WTC11 (cell line): ENCODE data around the gene TIMM21.

Source experiments
- ETV6 ChIP-seq: sonication (generic); formaldehyde crosslinking; IDR thresholded peaks from 2 replicates; pipeline ENCODE4 v1.8.1; 2022; ENCODE audit warnings: mild to moderate bottlenecking, missing genetic modification reagents
- FOXJ3 ChIP-seq: sonication (generic); formaldehyde crosslinking; IDR thresholded peaks from 2 replicates; pipeline ENCODE4 v1.9.0; 2021; ENCODE audit warnings: missing genetic modification reagents, mild to moderate bottlenecking, borderline replicate concordance
- FOXK1 ChIP-seq: sonication (generic); formaldehyde crosslinking; IDR thresholded peaks from 2 replicates; pipeline ENCODE4 v1.8.0; 2022; ENCODE audit warnings: mild to moderate bottlenecking, moderate library complexity, missing genetic modification reagents
- IRF2 ChIP-seq: sonication (generic); formaldehyde crosslinking; IDR thresholded peaks from 2 replicates; pipeline ENCODE4 v1.8.0; 2022; ENCODE audit warnings: low read depth, missing genetic modification reagents, borderline replicate concordance
- JUN ChIP-seq: sonication (generic); formaldehyde crosslinking; IDR thresholded peaks from 2 replicates; pipeline ENCODE4 v1.8.0; 2023; ENCODE audit warnings: mild to moderate bottlenecking, missing genetic modification reagents
- TCF7 ChIP-seq: sonication (generic); formaldehyde crosslinking; IDR thresholded peaks from 2 replicates; pipeline ENCODE4 v1.8.0; 2022; ENCODE audit warnings: mild to moderate bottlenecking, low read depth, missing genetic modification reagents, moderate library complexity
- ZNF671 ChIP-seq: fragments of 250-450 bp; sonication (Bioruptor Pico); IDR thresholded peaks from 2 replicates; pipeline ENCODE4 v1.8.0; 2021; ENCODE audit warnings: mild to moderate bottlenecking
- TF ChIP-seq, protein P1 (sequence below): fragments of 200-600 bp; IDR thresholded peaks from 2 replicates; pipeline ENCODE4 v1.8.0; 2022; ENCODE audit warnings: antibody characterized with exemption
- TF ChIP-seq, protein P2 (sequence below): sonication (generic); formaldehyde crosslinking; IDR thresholded peaks from 2 replicates; pipeline ENCODE4 v1.8.1; 2023; ENCODE audit warnings: mild to moderate bottlenecking, missing genetic modification reagents
- TF ChIP-seq, protein P3 (sequence below): sonication (generic); formaldehyde crosslinking; IDR thresholded peaks from 2 replicates; pipeline ENCODE4 v1.8.1; 2022; ENCODE audit warnings: low read depth, missing genetic modification reagents, borderline replicate concordance
- TF ChIP-seq, protein P4 (sequence below): sonication (generic); formaldehyde crosslinking; IDR thresholded peaks from 2 replicates; pipeline ENCODE4 v1.8.0; 2022; ENCODE audit warnings: mild to moderate bottlenecking, missing genetic modification reagents
- TF ChIP-seq, protein P5 (sequence below): sonication (generic); formaldehyde crosslinking; IDR thresholded peaks from 2 replicates; pipeline ENCODE4 v1.8.0; 2022; ENCODE audit warnings: mild to moderate bottlenecking, missing genetic modification reagents
- TF ChIP-seq, protein P6 (sequence below): fragments of 250-450 bp; sonication (Bioruptor Pico); IDR thresholded peaks from 2 replicates; pipeline ENCODE4 v1.9.0; 2021; ENCODE audit warnings: moderate library complexity, mild to moderate bottlenecking, inconsistent platforms, borderline replicate concordance

DNA sequence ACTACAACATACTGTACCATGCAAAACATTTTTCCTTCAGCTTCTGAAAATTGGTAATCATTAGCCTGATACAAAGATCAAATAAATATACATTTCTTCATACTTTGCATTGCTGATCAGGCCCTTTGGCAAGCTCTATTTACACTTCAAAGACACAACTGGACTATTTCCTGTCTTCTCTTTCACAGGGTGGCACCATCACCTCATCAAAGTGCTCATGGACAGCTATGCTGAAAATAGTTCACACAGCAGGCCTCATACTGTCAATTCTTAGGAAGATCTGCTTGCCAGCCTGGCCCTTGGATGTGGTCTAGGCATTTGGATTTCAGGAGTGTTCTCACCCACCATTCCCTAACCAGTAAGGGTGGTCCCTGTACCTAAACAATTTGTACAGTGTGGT lies 34.6 kb upstream of the TIMM21 start:
- TF ChIP-seq IRF2 (CRISPR knock-in tag) (no peak), ZNF671 (CRISPR knock-in tag) (no peak), FOXJ3 (CRISPR knock-in tag) (no peak), JUN (CRISPR knock-in tag) (no peak), TCF7 (no peak), FOXK1 (CRISPR knock-in tag) (no peak), ETV6 (CRISPR knock-in tag) (no peak)
- TF ChIP-seq, protein P1, sequence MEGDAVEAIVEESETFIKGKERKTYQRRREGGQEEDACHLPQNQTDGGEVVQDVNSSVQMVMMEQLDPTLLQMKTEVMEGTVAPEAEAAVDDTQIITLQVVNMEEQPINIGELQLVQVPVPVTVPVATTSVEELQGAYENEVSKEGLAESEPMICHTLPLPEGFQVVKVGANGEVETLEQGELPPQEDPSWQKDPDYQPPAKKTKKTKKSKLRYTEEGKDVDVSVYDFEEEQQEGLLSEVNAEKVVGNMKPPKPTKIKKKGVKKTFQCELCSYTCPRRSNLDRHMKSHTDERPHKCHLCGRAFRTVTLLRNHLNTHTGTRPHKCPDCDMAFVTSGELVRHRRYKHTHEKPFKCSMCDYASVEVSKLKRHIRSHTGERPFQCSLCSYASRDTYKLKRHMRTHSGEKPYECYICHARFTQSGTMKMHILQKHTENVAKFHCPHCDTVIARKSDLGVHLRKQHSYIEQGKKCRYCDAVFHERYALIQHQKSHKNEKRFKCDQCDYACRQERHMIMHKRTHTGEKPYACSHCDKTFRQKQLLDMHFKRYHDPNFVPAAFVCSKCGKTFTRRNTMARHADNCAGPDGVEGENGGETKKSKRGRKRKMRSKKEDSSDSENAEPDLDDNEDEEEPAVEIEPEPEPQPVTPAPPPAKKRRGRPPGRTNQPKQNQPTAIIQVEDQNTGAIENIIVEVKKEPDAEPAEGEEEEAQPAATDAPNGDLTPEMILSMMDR, result no peak
- TF ChIP-seq, protein P2, sequence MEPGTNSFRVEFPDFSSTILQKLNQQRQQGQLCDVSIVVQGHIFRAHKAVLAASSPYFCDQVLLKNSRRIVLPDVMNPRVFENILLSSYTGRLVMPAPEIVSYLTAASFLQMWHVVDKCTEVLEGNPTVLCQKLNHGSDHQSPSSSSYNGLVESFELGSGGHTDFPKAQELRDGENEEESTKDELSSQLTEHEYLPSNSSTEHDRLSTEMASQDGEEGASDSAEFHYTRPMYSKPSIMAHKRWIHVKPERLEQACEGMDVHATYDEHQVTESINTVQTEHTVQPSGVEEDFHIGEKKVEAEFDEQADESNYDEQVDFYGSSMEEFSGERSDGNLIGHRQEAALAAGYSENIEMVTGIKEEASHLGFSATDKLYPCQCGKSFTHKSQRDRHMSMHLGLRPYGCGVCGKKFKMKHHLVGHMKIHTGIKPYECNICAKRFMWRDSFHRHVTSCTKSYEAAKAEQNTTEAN (CRISPR knock-in tag), result no peak
- TF ChIP-seq, protein P3, sequence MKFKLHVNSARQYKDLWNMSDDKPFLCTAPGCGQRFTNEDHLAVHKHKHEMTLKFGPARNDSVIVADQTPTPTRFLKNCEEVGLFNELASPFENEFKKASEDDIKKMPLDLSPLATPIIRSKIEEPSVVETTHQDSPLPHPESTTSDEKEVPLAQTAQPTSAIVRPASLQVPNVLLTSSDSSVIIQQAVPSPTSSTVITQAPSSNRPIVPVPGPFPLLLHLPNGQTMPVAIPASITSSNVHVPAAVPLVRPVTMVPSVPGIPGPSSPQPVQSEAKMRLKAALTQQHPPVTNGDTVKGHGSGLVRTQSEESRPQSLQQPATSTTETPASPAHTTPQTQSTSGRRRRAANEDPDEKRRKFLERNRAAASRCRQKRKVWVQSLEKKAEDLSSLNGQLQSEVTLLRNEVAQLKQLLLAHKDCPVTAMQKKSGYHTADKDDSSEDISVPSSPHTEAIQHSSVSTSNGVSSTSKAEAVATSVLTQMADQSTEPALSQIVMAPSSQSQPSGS (CRISPR knock-in tag), result no peak
- TF ChIP-seq, protein P4, sequence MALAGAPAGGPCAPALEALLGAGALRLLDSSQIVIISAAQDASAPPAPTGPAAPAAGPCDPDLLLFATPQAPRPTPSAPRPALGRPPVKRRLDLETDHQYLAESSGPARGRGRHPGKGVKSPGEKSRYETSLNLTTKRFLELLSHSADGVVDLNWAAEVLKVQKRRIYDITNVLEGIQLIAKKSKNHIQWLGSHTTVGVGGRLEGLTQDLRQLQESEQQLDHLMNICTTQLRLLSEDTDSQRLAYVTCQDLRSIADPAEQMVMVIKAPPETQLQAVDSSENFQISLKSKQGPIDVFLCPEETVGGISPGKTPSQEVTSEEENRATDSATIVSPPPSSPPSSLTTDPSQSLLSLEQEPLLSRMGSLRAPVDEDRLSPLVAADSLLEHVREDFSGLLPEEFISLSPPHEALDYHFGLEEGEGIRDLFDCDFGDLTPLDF (CRISPR knock-in tag), result no peak
- TF ChIP-seq, protein P5, sequence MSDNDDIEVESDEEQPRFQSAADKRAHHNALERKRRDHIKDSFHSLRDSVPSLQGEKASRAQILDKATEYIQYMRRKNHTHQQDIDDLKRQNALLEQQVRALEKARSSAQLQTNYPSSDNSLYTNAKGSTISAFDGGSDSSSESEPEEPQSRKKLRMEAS (CRISPR knock-in tag), result no peak
- TF ChIP-seq, protein P6, sequence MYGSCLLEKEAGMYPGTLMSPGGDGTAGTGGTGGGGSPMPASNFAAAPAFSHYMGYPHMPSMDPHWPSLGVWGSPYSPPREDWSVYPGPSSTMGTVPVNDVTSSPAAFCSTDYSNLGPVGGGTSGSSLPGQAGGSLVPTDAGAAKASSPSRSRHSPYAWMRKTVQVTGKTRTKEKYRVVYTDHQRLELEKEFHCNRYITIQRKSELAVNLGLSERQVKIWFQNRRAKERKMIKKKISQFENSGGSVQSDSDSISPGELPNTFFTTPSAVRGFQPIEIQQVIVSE (CRISPR knock-in tag), result no peak
